ENCODE data around the gene EIF4E. TPM values are rescaled to one million over a fixed set of nuclear protein-coding genes. Genes with fewer than 3 reads are reported as not detected.
A peak's percentile ranks its signal among the peaks of the same experiment; 100 is the strongest.
"Not testable (repeated sequence)": the region's sequence is repeated elsewhere in the genome, so short reads cannot be mapped to it uniquely, and the experiment has no call there.

EIF4E gene
- total and polyA plus RNA-seq, 2 experiments from 2014 or later, result 122 to 124 TPM

DNA sequence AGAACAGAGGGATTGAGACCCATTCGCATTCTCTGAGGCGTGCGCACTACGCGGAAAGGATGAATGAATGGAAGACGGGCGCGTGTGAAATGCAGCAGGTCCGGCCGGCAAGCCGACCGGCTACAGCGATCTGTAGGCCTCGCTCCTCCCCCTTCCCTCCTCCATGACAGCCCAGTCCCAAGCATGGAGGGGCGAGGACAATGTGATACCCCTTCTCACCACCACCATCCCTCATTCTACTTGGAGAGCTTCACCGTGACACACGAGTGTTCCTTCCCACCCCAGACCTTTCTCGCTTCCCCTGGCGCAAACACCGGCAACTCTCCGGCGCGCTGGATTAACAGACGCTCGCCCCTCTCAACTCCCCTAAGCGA is 815 bp downstream of the EIF4E start:
- Histone ChIP-seq H3K4me3 (peak overlapping the region; percentile 84), H2AFZ (peak overlapping the region; percentile 90), H3K9me3 (ENCODE audit: low read depth) (no peaks in the 10 kb centered on the region), H3K36me3 (replicated peaks; ENCODE audit: insufficient read depth, low read depth) (no peaks in the 10 kb centered on the region), H3K4me1 (ENCODE audit: insufficient read depth) (peaks cover 9% of the 10 kb centered on the region), H3K27ac (peak overlapping the region; percentile 96), H3K9me2 (replicated peaks; ENCODE audit: insufficient read depth) (no peaks in the 10 kb centered on the region), H3K4me2 (peak overlapping the region; percentile 78), H3K27me3 (no peaks in the 10 kb centered on the region), H4K20me1 (ENCODE audit: insufficient read depth, poor library complexity, severe bottlenecking) (peaks cover 38% of the 10 kb centered on the region), H3K79me2 (peaks cover 55% of the 10 kb centered on the region)
- 1% methylated on average over 19 of the region's 26 CpGs for WGBS (ENCODE audit: low lambda C conversion rate, missing lambda C conversion rate)
- TF ChIP-seq, protein P1, sequence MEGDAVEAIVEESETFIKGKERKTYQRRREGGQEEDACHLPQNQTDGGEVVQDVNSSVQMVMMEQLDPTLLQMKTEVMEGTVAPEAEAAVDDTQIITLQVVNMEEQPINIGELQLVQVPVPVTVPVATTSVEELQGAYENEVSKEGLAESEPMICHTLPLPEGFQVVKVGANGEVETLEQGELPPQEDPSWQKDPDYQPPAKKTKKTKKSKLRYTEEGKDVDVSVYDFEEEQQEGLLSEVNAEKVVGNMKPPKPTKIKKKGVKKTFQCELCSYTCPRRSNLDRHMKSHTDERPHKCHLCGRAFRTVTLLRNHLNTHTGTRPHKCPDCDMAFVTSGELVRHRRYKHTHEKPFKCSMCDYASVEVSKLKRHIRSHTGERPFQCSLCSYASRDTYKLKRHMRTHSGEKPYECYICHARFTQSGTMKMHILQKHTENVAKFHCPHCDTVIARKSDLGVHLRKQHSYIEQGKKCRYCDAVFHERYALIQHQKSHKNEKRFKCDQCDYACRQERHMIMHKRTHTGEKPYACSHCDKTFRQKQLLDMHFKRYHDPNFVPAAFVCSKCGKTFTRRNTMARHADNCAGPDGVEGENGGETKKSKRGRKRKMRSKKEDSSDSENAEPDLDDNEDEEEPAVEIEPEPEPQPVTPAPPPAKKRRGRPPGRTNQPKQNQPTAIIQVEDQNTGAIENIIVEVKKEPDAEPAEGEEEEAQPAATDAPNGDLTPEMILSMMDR (IDR thresholded peaks at IDR 0.05; ENCODE audit: poor library complexity), result no peak
- TF ChIP-seq EZH2 (IDR thresholded peaks at IDR 0.05; ENCODE audit: borderline replicate concordance), result no peak
- DNase-seq (ENCODE audit: low spot score), result peak; percentile 89

DNA sequence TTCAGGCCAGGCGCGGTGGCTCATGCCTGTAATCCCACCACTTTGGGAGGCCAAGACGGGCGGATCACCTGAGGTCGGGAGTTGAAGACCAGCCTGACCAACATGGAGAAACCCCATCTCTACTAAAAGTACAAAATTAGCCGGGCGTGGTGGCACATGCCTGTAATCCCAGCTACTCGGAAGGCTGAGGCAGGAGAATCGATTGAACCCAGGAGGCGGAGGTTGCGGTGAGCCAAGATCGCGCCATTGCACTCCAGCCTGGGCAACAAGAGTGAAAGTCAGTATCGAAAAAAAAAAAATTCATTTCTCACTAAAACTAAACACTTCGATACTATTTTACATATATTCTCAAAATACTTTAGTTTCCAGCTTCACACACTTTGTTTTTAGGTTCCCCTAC is 2.7 kb downstream of the EIF4E start:
- 93% methylated on average over 15 of the region's 15 CpGs for WGBS (ENCODE audit: low lambda C conversion rate, missing lambda C conversion rate)
- H3K4me1 ChIP-seq (ENCODE audit: insufficient read depth); H3K9me2 ChIP-seq (replicated peaks; ENCODE audit: insufficient read depth); H3K36me3 ChIP-seq (replicated peaks; ENCODE audit: insufficient read depth, low read depth); H3K27me3 ChIP-seq; H2AFZ ChIP-seq; H3K27ac ChIP-seq; H3K4me2 ChIP-seq; H3K4me3 ChIP-seq; H3K9me3 ChIP-seq (ENCODE audit: low read depth); DNase-seq (ENCODE audit: low spot score): not testable (repeated sequence)
- H4K20me1 ChIP-seq (ENCODE audit: insufficient read depth, poor library complexity, severe bottlenecking), result peaks cover 48% of the 10 kb centered on the region
- H3K79me2 ChIP-seq, result peaks cover 74% of the 10 kb centered on the region

GRCh38 chr4:98921292-98921691 is 7.6 kb downstream of the EIF4E start:
- Histone ChIP-seq H3K4me1 (ENCODE audit: insufficient read depth) (no peaks in the 10 kb centered on the region), H3K4me3 (no peak overlapping the region), H3K79me2 (peaks cover 100% of the 10 kb centered on the region), H2AFZ (no peak overlapping the region), H3K36me3 (replicated peaks; ENCODE audit: insufficient read depth, low read depth) (no peaks in the 10 kb centered on the region), H3K27ac (no peak overlapping the region), H4K20me1 (ENCODE audit: insufficient read depth, poor library complexity, severe bottlenecking) (peaks cover 36% of the 10 kb centered on the region), H3K4me2 (no peak overlapping the region), H3K27me3 (no peaks in the 10 kb centered on the region), H3K9me3 (ENCODE audit: low read depth) (no peaks in the 10 kb centered on the region), H3K9me2 (replicated peaks; ENCODE audit: insufficient read depth) (no peaks in the 10 kb centered on the region)
- 94% methylated on average over 5 of the region's 5 CpGs for WGBS (ENCODE audit: low lambda C conversion rate, missing lambda C conversion rate)
- no peak for DNase-seq (ENCODE audit: low spot score)
- no peak for TF ChIP-seq EZH2 (IDR thresholded peaks at IDR 0.05; ENCODE audit: borderline replicate concordance)
- no peak for TF ChIP-seq EZH2phosphoT487 (IDR thresholded peaks at IDR 0.05; ENCODE audit: low read depth, severe bottlenecking, unreplicated experiment)
- TF ChIP-seq, protein P1 (IDR thresholded peaks at IDR 0.05; ENCODE audit: poor library complexity), result no peak

GRCh38 chr4:98919996-98920395 is 8.9 kb downstream of the EIF4E start:
- no peak overlapping the region for H3K4me3 ChIP-seq
- TF ChIP-seq, protein P1 (IDR thresholded peaks at IDR 0.05; ENCODE audit: poor library complexity), result no peak
- TF ChIP-seq EZH2phosphoT487 (IDR thresholded peaks at IDR 0.05; ENCODE audit: low read depth, severe bottlenecking, unreplicated experiment), result no peak
- H3K36me3 ChIP-seq (replicated peaks; ENCODE audit: insufficient read depth, low read depth), result no peaks in the 10 kb centered on the region
- H3K27ac ChIP-seq, result no peak overlapping the region
- WGBS (ENCODE audit: low lambda C conversion rate, missing lambda C conversion rate), result 96% methylated on average over 2 of the region's 2 CpGs
- H3K79me2 ChIP-seq, result peaks cover 100% of the 10 kb centered on the region
- no peaks in the 10 kb centered on the region for H3K9me2 ChIP-seq (replicated peaks; ENCODE audit: insufficient read depth)
- H4K20me1 ChIP-seq (ENCODE audit: insufficient read depth, poor library complexity, severe bottlenecking), result peaks cover 30% of the 10 kb centered on the region
- no peak overlapping the region for H2AFZ ChIP-seq
- no peak overlapping the region for H3K4me2 ChIP-seq
- H3K9me3 ChIP-seq (ENCODE audit: low read depth), result no peaks in the 10 kb centered on the region
- H3K4me1 ChIP-seq (ENCODE audit: insufficient read depth), result no peaks in the 10 kb centered on the region
- no peak for DNase-seq (ENCODE audit: low spot score)
- no peaks in the 10 kb centered on the region for H3K27me3 ChIP-seq

DNA sequence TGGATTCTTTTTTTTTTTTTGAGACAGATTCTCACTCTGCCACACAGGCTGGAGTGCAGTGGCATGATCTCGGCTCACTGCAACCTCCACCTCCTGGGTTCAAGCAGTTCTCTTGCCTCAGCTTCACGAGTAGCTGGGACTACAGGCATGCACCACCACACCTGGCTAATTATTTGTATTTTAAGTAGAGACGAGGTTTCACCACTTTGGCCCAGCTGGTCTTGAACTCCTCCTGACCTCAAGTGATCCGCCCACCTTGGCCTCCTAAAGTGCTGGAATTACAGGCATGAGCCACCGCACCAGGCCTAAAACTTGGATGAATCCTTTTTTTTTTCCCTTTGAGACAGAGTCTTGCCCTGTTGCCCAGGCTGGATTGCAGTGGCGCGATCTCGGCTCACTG is 18.2 kb downstream of the EIF4E start:
- not testable (repeated sequence) for DNase-seq (ENCODE audit: low spot score); H3K4me2 ChIP-seq; H2AFZ ChIP-seq; H3K9me3 ChIP-seq (ENCODE audit: low read depth); H3K9me2 ChIP-seq (replicated peaks; ENCODE audit: insufficient read depth); H3K27ac ChIP-seq; H3K4me3 ChIP-seq; H3K36me3 ChIP-seq (replicated peaks; ENCODE audit: insufficient read depth, low read depth); H3K27me3 ChIP-seq
- Histone ChIP-seq H4K20me1 (ENCODE audit: insufficient read depth, poor library complexity, severe bottlenecking) (peaks cover 76% of the 10 kb centered on the region), H3K79me2 (peaks cover 100% of the 10 kb centered on the region), H3K4me1 (ENCODE audit: insufficient read depth) (peaks cover 26% of the 10 kb centered on the region)
- 75% methylated on average over 8 of the region's 8 CpGs for WGBS (ENCODE audit: low lambda C conversion rate, missing lambda C conversion rate)

Data from hepatocyte (in vitro differentiated cells).